ENCODE data around the gene METTL25B.

- TF ChIP-seq CTCF (IDR thresholded peaks at IDR 0.05; ENCODE audit: extremely low read depth in 1 of 2, insufficient read depth in 1 of 2, low read depth in 1 of 2, low read length in 2 of 2), result no peak
- no peak for TF ChIP-seq POLR2AphosphoS5 (IDR thresholded peaks at IDR 0.05; ENCODE audit: insufficient read depth, low read depth, low read length)
- no peak for TF ChIP-seq MYC (IDR thresholded peaks at IDR 0.05; ENCODE audit: low read depth, low read length)
- no peak for TF ChIP-seq EZH2 (IDR thresholded peaks at IDR 0.05; ENCODE audit: borderline replicate concordance, low read depth, low read length, severe bottlenecking)
- TF ChIP-seq POLR2A (IDR thresholded peaks at IDR 0.05; ENCODE audit: low read depth, low read length), result no peak
- TF ChIP-seq JUN (IDR thresholded peaks at IDR 0.05; ENCODE audit: borderline replicate concordance, insufficient read depth, insufficient read length, low read depth), result no peak
Observed at GRCh38 chr1:156721131-156721530, 7.1 kb upstream of the METTL25B start.

Data from endothelial cell of umbilical vein (primary cell).